Measurements from ENCODE around the gene SVEP1. TPM values are rescaled to one million over a fixed set of nuclear protein-coding genes. Genes with fewer than 3 reads are reported as not detected.

The SVEP1 gene
- total RNA-seq, 2 donors from 2014 or later, result 12.7 to 20.0 TPM

GRCh38 chr9:110343551-110343950 is 236.0 kb downstream of the SVEP1 start:
- H3K9me3 ChIP-seq, result no peaks in the 10 kb centered on the region

GRCh38 chr9:110340306-110340705 is 239.2 kb downstream of the SVEP1 start:
- no peaks in the 10 kb centered on the region for H3K9me3 ChIP-seq
- no peaks in the 10 kb centered on the region for H3K27me3 ChIP-seq
- no peak for DNase-seq (ENCODE audit: low spot score)
- no peak overlapping the region for H3K4me3 ChIP-seq
- no peak overlapping the region for H3K27ac ChIP-seq
- H3K36me3 ChIP-seq, result no peaks in the 10 kb centered on the region
- no peaks in the 10 kb centered on the region for H3K4me1 ChIP-seq
- no peak for TF ChIP-seq CTCF (IDR thresholded peaks at IDR 0.05)

More at GRCh38 chr9:110343551-110343950, 236.0 kb downstream of the SVEP1 start:
- Histone ChIP-seq H3K4me1 (no peaks in the 10 kb centered on the region), H3K27ac (no peak overlapping the region), H3K36me3 (no peaks in the 10 kb centered on the region), H3K4me3 (no peak overlapping the region), H3K27me3 (no peaks in the 10 kb centered on the region)
- TF ChIP-seq CTCF (IDR thresholded peaks at IDR 0.05), result no peak
- no peak for DNase-seq (ENCODE audit: low spot score)

- no peak for TF ChIP-seq CTCF (IDR thresholded peaks at IDR 0.05)
- Histone ChIP-seq H3K36me3 (no peaks in the 10 kb centered on the region), H3K4me3 (no peak overlapping the region), H3K4me1 (no peaks in the 10 kb centered on the region), H3K27me3 (no peaks in the 10 kb centered on the region), H3K27ac (no peak overlapping the region), H3K9me3 (no peaks in the 10 kb centered on the region)
- no peak for DNase-seq (ENCODE audit: low spot score)
Measured at GRCh38 chr9:110338143-110338542, 241.4 kb downstream of the SVEP1 start.

GRCh38 chr9:110337727-110338126 is 241.8 kb downstream of the SVEP1 start, which contains the start of gene TXNDC8:
Gene TXNDC8 (minus strand): TSS chr9:110337863.
- Histone ChIP-seq H3K4me3 (no peak within 1 kb of the TSS), H3K27me3 (no peaks in the 10 kb centered on the region), H3K27ac (no peak within 1 kb of the TSS), H3K9me3 (no peaks in the 10 kb centered on the region), H3K4me1 (no peaks in the 10 kb centered on the region), H3K36me3 (no peaks in the 10 kb centered on the region)
- TF ChIP-seq CTCF (IDR thresholded peaks at IDR 0.05), result no peak
- DNase-seq (ENCODE audit: low spot score), result no peak

- Histone ChIP-seq H3K36me3 (no peaks in the 10 kb centered on the region), H3K4me3 (no peak overlapping the region), H3K9me3 (no peaks in the 10 kb centered on the region), H3K27me3 (no peaks in the 10 kb centered on the region), H3K4me1 (no peaks in the 10 kb centered on the region), H3K27ac (no peak overlapping the region)
- DNase-seq (ENCODE audit: low spot score), result no peak
- TF ChIP-seq CTCF (IDR thresholded peaks at IDR 0.05), result no peak
Measured at GRCh38 chr9:110336363-110336762, 243.2 kb downstream of the SVEP1 start.

GRCh38 chr9:110334871-110335270 is 244.7 kb downstream of the SVEP1 start:
- Histone ChIP-seq H3K4me3 (no peak overlapping the region), H3K9me3 (no peaks in the 10 kb centered on the region), H3K4me1 (no peaks in the 10 kb centered on the region), H3K27me3 (no peaks in the 10 kb centered on the region), H3K27ac (no peak overlapping the region), H3K36me3 (no peaks in the 10 kb centered on the region)
- no peak for DNase-seq (ENCODE audit: low spot score)
- no peak for TF ChIP-seq CTCF (IDR thresholded peaks at IDR 0.05)

Data from right atrium auricular region (tissue), 2 donors.